NB4 (cell line): Measurements from ENCODE around the gene CCL22.

Experiments used
- CTCF ChIP-seq: IDR thresholded peaks from one replicate; pipeline ENCODE4 v1.5.1; 2012; ENCODE audit warnings: low read depth, low read length
- MAX ChIP-seq: IDR thresholded peaks from 2 replicates; pipeline ENCODE4 v1.6.1; 2011; ENCODE audit warnings: low read depth, low read length
- POLR2A ChIP-seq: IDR thresholded peaks from 2 replicates; pipeline ENCODE4 v1.6.1; 2011; ENCODE audit warnings: mild to moderate bottlenecking; ENCODE audit not compliant: insufficient read length; ENCODE audit errors: extremely low read depth

GRCh38 chr16:57384248-57385070 is 25.9 kb downstream of the CCL22 start:
- TF ChIP-seq CTCF = no peak
- no peak for TF ChIP-seq MAX
- no peak for TF ChIP-seq POLR2A
